NCI-H774 (cell line): Measurements from ENCODE around the gene TSPAN17.

Source experiments
- DNase-seq: peaks from one replicate; lab custom pipeline; 2025; lab: John Stamatoyannopoulos, UW

TSPAN17 gene

DNA sequence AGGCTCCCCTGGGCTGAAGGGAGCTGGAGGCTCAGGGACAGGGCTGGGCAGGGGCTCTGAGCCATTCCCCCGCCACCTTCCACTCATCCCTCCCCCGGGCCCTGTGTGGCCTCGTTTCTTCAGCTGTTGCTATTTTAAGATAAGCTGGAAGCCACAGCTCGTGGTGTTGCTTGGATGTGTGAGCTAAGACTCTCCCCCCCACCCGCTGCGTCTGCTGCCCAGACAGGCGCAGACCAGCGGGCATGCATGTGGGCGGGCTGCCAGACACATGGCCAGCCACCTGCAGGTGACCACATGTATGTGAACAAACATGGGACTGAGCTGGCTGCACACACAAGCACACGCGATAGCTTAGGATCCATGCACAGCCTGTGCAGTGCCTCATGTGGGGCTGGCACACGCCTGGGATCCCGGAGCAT lies 25.6 kb upstream of the TSPAN17 start:
- no peak for DNase-seq

DNA sequence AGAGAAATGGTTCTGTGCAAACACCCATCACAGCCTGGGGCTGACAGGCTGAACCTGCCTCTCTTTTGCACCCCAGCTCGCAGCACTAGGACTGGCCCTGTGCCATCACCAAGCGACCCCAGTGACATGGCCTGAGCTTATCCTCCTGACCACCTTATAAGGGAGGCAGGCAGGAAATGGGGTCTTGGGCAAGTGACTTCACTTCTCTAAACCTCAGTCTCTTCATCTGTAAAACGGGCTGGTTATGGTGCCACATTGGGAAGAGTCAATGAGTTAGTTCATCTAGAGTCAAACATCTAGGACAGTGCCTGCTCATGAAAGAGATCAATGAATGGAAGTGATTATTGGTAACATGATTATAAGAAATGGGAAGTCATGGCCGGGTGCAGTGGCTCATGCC lies 23.1 kb upstream of the TSPAN17 start:
- no peak for DNase-seq

DNA sequence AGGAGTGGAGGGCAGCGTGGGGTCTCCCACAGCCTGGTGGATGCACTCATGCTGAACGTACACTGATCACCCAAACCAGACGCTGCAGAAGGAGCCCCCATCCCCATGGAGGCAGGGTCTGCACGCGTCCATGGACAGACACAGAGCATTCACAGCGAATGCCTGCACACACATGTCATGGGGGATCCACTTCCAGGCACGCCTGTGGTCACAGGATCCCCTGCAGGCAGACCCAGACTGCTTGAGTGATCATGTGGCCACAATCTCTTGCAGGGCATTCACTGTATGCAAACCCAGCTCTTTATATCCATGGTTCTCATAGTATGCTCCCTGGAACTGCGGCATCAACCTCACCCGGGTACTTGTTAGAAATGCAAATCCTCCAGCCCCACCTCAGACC lies 22.3 kb upstream of the TSPAN17 start:
- DNase-seq = no peak

DNA sequence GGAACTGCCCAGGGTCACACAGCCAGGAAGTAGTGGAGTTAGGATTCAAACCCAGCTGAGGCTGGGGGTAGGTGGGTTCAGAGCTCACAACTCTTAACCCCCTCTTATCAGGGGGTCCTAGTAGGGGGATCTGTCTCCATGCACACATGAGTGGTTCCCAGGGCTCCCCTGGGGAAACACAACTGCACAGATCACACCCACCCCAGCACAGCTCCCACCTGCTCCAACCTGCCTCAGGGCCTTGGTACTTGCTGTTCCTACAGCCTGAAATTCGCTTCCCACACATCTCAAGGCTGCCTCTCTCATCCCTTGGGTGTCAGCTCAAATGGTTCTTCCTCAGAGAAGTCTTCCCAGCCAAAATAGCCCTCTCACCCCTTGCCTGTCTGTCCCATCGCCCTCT lies 21.8 kb upstream of the TSPAN17 start:
- no peak for DNase-seq

DNA sequence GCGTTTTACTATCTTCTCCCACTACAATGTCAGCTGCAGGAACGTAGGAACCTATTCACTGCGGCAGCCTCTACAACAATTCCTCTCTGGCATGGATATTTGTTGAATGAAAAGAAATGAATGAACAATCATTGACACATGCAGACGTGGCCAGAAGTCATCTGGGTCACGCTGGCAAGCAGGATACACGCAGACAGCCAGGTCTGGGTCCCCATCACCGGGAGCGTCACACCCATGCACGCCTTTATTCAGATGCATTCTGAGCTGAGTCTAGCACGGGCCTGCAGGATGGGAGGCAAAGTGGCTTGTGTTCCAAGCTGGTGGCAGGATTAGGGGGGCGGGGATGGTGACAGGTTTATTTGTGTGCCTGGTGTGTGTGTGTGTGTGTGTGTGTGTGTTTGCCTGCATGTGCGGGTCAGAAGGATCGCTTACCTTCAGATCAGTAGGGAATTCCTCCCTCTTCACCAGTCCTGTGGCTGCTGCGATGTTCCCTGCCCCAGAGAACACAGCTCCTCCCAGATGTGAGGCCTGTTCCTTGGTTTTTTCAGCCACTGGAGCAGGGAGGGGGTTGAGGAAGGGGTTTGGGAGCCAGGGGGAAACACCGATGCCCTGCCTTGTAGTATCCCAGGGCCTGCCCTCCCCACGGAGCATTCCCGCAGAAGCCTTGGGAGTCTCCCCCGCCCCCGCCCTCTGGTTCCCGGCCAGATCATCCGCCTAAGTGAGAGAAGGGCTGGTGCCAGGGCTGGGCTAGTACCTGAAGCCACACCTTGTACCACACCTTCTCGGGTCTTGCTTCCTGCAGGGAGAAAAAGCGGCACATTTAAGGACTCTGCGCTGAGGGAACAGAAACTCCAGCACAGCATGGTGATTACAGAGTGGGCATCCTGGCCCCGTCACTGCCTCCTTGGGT lies 21.1 kb upstream of the TSPAN17 start:
- no peak for DNase-seq

DNA sequence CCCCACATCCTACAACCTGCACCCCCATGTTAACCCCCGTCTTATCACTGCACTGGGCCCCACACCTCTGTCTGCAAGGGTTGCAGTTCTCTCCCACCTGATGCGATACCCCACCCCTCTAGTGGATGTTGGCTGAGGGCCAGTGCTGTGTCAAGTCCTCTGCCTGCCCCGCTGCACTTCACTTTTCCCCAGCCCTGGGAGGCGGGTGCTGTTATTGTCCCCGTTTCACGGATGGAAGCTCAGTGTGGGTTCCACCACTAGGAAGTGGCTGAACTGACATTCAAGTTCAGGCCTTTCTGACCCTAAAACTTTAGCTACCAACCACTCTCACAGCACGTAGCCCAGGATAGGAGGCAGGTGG lies 20.4 kb upstream of the TSPAN17 start:
- no peak for DNase-seq

DNA sequence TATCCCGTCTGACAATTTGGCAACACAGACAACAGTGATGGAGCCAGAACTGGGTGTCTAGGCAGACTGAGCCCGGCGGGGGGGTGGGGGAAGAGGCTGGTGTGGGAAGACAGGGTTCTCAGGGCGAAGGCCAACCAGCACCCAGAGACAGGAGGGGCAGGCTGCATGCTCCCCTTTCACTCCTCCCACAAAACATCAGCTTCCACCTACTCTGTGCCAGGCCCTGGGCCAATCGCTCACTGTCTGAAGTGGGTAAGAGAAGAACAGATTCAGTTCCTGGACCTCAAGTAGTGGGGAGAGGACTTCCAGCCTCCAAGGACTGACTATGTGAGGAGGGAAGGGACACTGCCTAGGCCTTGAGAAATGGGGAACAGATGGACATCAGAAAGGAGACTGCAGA lies 19.7 kb upstream of the TSPAN17 start:
- no peak for DNase-seq

DNA sequence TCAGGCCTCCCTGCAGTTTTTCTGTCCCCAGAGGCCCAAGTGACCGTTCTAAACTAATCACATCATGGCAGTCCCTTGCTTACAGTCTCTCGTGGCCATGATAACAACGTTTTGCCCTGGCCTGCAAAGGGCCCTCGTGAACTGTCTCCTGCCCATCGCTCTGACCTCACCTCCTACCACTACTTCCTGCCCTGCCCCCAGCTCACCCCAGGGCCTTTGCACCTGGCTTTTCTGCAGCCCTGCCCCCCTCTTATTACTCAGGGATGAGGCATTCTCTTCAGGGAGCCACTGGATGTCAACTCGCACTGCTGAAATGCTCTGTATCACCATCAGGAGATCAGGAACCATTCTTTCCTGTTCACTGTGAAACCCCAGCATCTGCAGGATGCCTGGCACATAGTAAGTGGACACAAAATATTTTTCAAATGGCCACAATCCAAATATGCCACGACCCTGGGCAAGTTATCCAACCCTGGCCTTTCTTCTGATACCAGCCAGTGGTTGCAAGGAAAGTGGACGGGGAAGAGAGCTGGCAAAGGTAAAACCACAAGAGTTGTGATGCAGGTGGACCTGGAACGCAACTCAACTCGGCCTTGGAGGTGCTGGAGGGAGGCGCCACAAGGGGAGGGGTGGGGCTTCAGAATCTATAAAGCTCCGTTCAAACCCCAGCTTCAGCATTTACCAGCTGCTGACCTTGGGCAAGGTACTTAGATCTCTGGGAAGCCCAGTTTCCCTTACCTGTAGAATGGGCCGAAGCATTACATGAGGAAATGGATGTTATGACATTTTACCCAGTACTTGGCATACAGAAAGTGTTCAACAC lies 18.7 kb upstream of the TSPAN17 start:
- DNase-seq = no peak

DNA sequence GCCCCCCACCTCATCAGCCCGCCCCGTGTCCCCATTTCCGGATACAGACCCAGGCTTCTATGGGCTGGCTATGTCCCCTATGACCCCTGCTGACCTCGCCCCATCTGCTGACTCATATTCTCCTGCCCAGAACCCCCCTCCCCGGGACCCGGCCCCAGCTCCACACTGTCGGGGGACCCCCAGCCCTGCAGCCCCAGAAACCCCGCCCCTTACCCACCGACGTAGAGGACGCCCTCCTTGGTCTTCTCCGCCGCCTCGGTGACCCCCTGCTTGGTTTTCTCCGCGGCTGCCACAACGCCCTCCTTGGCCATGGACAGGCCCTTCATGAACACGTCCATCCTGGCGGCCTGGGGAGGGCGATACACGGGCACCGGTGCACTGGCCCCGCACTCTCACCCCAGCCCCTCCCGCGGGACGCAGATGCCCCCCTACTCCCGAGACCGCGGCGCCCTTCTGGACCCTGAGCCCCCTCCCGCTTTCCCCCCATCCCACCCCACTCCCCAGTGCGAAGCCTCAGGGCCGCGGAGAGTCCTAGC lies 17.9 kb upstream of the TSPAN17 start:
- DNase-seq = no peak

DNA sequence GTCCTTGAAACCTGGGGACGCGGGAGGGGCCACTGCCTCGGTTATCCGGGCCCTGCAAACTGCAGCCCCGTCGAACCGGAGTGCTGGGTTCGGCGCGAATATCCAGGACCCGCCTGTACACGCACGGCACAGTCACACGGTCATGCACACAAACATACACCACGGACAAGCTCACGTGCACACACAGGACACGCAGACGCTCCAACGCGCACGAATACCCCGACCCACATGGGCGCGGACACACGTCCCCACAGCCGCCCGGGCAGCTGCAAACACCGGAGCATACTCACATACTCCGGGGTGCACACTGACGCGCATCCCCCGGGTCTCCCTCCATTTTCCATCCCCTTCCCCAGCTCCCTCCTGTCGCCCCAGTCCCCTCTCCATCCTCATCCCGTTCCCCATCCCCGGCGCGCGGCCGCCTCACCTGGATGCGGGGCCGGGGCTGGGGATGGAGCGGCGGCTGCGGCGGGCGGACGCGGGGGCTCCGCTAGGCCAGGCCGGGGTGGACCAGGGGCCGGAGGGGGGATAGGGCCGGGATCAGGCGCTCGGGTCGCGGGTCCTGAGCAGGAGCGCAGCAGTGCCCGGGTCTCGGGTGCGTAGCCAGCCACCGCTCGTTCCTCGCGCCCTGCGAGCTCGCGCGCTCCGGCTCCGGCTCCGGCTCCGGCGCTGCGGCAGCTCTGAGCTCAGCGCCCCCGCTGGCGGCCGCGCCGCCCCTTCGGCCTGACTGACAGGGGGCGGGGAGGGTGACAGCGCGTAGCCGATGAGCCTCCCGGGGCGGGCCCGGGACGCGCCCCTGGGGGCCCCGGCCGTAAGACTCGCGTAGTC lies 17.2 kb upstream of the TSPAN17 start, which contains the start of the genes EIF4E1B and SNCB:
Gene EIF4E1B (plus strand): TSS at position 823 of the 828 bp plus-strand sequence. CDS start 12,113 bp downstream, outside the sequence.
Gene SNCB (minus strand): TSS at position 682 of the 828 bp plus-strand sequence. CDS start 880 bp downstream, outside the sequence.
- peak; percentile 23 for DNase-seq

DNA sequence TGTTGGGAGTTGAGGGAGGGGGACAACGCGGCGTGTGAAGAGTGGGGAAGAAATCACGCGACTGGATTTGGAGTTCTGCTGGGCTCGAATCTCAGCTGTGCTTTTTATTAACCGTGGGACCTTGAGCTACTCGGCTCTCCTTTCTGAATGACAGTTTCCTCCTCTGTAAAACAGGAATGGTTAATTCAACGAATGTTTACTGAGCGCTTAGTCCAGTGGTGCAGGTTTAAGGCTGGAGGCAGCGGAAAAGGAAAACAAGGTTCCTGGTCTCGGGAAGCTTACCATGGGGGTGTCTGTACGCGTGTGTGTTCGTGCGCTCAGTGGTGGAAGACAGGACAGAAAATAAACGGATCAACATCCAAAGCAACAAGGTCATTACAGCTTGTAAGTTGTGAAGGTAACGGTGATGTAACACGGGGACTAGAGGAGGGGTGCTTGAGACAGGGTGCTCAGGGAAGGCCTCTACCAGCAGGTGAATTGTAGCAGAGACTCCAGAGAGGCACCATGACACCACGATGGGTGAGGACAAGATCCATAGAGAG lies 16.5 kb upstream of the TSPAN17 start:
- no peak for DNase-seq

DNA sequence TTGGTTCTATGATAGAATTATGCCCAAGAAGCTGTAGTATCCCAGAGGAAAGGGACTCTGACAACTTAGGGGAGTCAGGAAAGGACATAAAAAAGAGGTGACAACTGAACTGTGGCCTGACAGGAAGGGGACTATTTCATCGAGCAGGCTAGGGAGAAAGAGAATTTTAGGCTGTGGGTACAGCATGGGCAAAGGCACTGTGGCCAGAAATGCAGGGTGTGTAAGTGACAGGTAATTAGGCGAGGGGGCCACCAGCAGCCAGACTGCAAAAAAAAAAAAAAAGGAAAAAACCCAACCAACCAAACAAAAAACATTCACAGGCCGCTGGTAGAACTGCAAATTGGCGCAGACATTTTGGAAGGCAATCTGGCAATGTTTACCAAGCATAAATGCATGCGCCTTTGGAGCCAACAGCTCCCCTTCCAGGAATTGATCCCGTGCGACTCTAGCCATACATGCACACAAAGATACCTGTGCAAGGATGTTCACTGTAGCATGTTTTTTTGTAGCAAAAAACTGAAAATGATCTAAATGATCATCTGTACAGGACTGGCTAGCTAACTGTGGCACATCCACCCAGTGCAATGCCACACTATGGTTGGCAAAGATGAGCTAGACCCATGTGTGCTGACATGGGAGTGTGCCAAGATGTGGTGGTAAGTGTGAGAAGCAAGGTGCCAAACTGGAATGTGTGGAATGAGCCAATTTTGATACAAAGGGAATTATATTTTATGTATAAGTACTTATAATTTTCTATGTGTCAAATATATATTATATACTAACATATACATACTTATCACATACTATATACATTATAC lies 15.7 kb upstream of the TSPAN17 start:
- no peak for DNase-seq

DNA sequence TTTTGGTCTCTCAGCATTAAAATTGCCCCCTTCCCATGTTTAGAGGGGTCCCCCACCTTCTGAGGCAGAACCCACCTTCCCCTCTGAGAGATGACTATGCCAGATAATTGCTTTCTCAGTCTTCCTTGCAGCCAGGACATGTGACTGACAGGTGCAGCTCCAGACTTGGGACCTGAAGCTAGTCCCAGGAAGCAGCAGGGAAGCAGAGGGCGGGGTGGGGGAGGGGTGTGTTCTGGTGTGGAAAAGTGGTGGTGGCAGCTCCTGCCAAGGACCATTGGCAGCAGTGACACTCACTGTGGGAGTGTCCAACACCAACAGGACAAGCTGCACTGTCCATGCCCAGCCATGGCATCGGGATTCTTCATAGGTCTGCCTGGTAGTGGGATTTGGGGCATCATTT lies 14.5 kb upstream of the TSPAN17 start:
- no peak for DNase-seq

DNA sequence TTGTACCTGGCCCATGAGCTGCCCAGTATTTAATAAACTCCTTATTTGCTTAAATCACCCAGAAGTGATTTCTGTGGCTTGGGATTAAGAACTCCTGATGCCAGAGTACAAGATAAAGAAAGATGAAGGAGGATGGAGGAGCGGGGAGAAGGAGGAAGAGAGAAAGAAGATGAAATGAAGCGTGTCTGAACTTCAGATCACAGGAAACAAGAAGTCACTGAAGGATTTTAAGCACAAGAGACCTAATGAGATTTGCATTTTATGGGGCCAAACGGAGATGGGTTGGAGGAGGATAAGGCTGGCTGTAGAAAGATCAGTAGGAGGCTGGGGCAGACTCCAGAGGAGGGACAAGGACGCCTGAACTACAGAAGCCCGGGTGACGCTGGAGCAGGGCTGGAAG lies 13.7 kb upstream of the TSPAN17 start:
- DNase-seq = no peak

DNA sequence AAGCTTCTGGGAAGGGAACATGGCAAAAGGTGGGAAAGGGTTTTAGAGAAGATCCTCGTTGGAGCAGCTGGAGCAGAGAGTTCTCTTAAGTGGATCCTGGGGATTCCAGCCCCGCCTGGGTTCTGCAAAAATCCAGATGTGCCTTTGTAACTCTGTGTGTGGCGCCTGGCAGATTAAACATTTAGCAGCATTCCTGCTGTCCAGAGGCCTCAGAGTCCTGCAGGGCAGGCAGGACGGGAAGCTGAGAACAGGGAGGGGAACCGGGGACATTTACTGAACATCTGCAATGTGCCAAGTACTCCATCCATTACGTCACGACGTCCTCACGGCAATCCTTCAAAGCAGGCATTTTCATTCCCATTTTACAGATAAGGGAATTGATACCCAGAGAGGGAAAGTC lies 10.9 kb upstream of the TSPAN17 start:
- no peak for DNase-seq

DNA sequence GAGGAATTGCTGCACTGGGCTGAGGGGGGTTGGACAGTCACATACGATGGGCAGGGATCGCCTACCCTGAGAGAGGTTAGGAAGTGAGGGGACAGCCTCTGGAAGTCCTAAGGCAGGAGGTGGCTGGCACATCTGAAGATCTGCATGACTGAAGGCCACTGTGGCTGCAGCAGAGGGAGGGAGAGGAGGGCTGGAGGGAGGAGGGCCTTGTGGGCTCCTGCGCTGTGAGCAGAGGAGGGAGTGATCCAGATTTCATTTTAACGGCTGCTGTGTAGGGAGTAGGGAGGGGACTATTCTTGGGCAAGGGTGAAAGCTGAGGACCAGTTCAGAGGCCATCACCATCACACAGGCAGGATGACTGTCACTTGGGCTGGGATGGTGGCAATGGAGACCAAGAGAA lies 9.7 kb upstream of the TSPAN17 start:
- DNase-seq = no peak

DNA sequence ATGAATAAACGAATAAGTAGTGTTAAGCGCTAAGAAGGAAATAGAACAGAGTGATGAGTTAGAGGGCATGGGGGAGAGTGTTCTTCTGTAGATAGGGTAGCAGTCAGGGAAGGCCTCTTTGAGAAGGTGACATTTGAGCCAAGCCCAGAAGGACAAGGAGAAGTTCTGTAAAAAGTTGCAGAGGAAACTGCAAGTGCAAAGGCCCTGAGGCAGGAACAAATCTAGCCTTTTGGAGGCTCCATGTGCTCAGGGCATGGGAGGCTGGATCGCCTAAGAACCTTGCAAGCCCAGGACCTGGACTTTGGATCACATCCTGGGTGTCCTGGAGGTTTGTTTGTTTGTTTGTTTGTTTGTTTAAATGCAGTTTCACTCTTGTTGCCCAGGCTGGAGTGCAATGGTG lies 8.8 kb upstream of the TSPAN17 start:
- no peak for DNase-seq

DNA sequence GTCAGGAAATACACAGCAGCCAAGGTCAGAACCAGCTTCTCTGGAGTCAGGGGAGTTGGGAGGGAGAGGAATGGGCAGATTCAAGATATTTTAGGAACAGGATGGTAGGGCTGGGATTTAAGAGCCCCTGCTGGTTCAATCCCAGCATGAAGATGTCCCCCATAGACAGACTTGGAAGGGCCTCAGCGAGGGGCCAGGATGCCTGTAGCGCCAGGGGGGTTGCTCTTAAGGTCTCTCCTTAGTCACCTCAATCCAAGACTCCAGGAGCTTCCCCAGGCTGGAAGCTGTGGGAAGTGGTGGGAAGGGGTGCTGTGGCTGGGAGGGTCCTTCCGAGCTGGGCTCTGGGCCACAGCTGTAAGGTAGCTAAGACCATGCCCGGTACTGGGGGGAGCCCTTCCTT lies 8.1 kb upstream of the TSPAN17 start:
- DNase-seq = no peak

DNA sequence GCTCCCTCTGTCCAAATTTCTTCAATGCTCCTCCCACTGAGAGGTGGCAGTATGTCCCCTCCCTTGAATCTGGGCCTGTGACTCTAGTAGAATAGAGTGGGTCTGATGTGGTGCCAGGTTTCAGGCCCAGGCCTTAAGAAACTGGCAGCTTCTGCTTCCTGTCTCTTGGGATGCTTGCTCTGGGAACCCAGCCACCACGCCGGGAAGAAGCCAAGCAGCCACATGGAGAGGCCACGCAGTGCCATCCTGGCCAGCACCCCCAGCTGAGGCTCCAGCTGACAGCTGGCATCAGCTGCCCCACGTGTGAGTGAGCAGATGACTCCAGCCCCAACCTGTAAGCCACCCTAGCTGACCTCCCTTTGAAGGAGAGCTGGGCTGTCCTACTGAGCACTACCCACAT lies 7.3 kb upstream of the TSPAN17 start:
- no peak for DNase-seq

DNA sequence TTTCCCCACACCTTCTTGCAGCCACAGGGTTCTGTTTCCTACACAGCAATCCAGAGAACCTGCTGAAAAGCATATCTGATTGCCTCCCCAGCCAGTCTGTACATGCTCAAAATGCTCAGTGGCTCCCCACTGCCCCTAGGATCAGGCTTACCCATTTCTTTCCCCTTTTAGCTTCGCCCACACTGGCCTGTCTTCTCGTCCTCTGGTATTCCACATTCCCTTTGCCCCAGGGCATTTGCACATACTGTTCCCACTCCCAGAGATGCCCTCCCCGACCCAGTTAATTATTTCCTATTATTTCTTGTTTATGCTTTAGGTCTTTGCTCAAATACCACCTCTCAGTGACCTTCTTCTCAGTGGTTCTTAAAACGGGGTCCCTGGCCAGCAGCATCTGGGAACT lies 6.7 kb upstream of the TSPAN17 start:
- no peak for DNase-seq
